Keratinocyte (primary cell): Measurements from ENCODE around the gene PHF2. TPM values are rescaled to one million over a fixed set of nuclear protein-coding genes. Genes with fewer than 3 reads are reported as not detected.
"Not testable (repeated sequence)": the region's sequence is repeated elsewhere in the genome, so short reads cannot be mapped to it uniquely, and the experiment has no call there.

Source experiments
- DNase-seq: peaks from one replicate; pipeline ENCODE4 v3.0.0-alpha.2; 2011; ENCODE audit warnings: low read depth, missing footprints, low spot score
- FAIRE-seq: peaks from 2 replicates; lab custom pipeline; 2011; peaks lifted over from hg19 to GRCh38; lab: Jason Lieb, UNC
- H2AFZ ChIP-seq: 2 replicates; pipeline ENCODE4 v1.6.0; 2012; ENCODE audit warnings: low read length, control low read depth, inconsistent platforms; ENCODE audit not compliant: control insufficient read depth
- H3K27ac ChIP-seq: 2 replicates; pipeline ENCODE4 v1.5.1; 2011; ENCODE audit warnings: low read length; ENCODE audit not compliant: control insufficient read depth, insufficient read depth
- H3K27me3 ChIP-seq: 3 replicates; pipeline ENCODE4 v1.6.0; 2011; ENCODE audit warnings: low read length; ENCODE audit not compliant: control insufficient read depth, insufficient read depth; ENCODE audit errors: extremely low read depth
- H3K36me3 ChIP-seq, 2 experiments: 2 replicates in 1 of 2; 3 replicates in 1 of 2; pipeline ENCODE4 v1.5.1; 2011; ENCODE audit warnings: low read length in 2 of 2, mild to moderate bottlenecking in 1 of 2; ENCODE audit not compliant: control insufficient read depth in 2 of 2, insufficient read depth in 2 of 2; ENCODE audit errors: extremely low read depth in 1 of 2
- H3K4me1 ChIP-seq: 3 replicates; pipeline ENCODE4 v1.5.1; 2011; ENCODE audit warnings: low read length; ENCODE audit not compliant: control insufficient read depth, insufficient read depth; ENCODE audit errors: extremely low read depth
- H3K4me2 ChIP-seq: 3 replicates; pipeline ENCODE4 v1.6.0; 2011; ENCODE audit warnings: low read depth, low read length; ENCODE audit not compliant: control insufficient read depth, insufficient read depth; ENCODE audit errors: extremely low read depth
- H3K4me3 ChIP-seq, 3 experiments: fragments of 200-600 bp in 1 of 3; sonication (generic) in 1 of 3; 2 replicates in 2 of 3; 3 replicates in 1 of 3; pipeline ENCODE4 v1.5.1; 2011 to 2016; ENCODE audit warnings: low read length in 3 of 3, mild to moderate bottlenecking in 3 of 3, control low read depth in 2 of 3, inconsistent platforms in 1 of 3, low read depth in 1 of 3, mixed read lengths in 1 of 3, mixed run types in 1 of 3, moderate library complexity in 1 of 3; ENCODE audit not compliant: control insufficient read depth in 2 of 3, insufficient read depth in 2 of 3; ENCODE audit errors: extremely low read depth in 1 of 3
- H3K79me2 ChIP-seq: 2 replicates; pipeline ENCODE4 v1.6.0; 2012; ENCODE audit warnings: low read length; ENCODE audit not compliant: control insufficient read depth, insufficient read depth
- H3K9ac ChIP-seq: 3 replicates; pipeline ENCODE4 v1.6.0; 2011; ENCODE audit warnings: low read length; ENCODE audit not compliant: control insufficient read depth, insufficient read depth; ENCODE audit errors: extremely low read depth
- H3K9me1 ChIP-seq: 3 replicates; pipeline ENCODE4 v1.6.0; 2011; ENCODE audit warnings: low read length; ENCODE audit not compliant: control insufficient read depth, insufficient read depth; ENCODE audit errors: extremely low read depth
- H3K9me3 ChIP-seq: 2 replicates; pipeline ENCODE4 v1.5.1; 2012; ENCODE audit warnings: low read depth, low read length; ENCODE audit not compliant: control insufficient read depth
- H4K20me1 ChIP-seq: 3 replicates; pipeline ENCODE4 v1.6.0; 2011; ENCODE audit warnings: low read length; ENCODE audit not compliant: control insufficient read depth, insufficient read depth; ENCODE audit errors: extremely low read depth
- EZH2 ChIP-seq: IDR thresholded peaks from one replicate; pipeline ENCODE4 v1.6.1; 2012; ENCODE audit warnings: inconsistent platforms, mild to moderate bottlenecking, low read length, moderate library complexity
- dilution Hi-C: fragments of 300-500 bp; cut with MboI; formaldehyde crosslinking; loops from one replicate; pipeline ENCODE4 v1.7.0; 2020; ENCODE audit warnings: low sequenced_read_pairs; ENCODE audit not compliant: extremely low pct_ligation_motif_present
- polyA plus RNA-seq, 5 experiments: library from polyadenylated mRNA; depleted of rRNA in 3 of 5; stranded (reverse) in 3 of 5; stranded (forward) in 1 of 5; unstranded in 1 of 5; fragments of >200 nt; gene quantifications; 1 replicate in 1 of 5; 2 replicates in 3 of 5; 3 replicates in 1 of 5; pipeline versions ENCODE4 v1.2.1 to v1.2.3, GENCODE V29; 2011 to 2012; ENCODE audit warnings: missing spikeins in 2 of 5, low read depth in 1 of 5, low replicate concordance in 1 of 5
- TF ChIP-seq, protein P1 (sequence below), 3 experiments: IDR thresholded peaks in 1 of 3; conservative IDR thresholded peaks in 1 of 3; optimal IDR thresholded peaks in 1 of 3; 2 replicates in 2 of 3; 3 replicates in 1 of 3; pipeline versions ENCODE3 to v1.5.1; 2011; ENCODE audit warnings: low read length in 3 of 3, mild to moderate bottlenecking in 3 of 3, moderate library complexity in 2 of 3, control low read depth in 1 of 3, inconsistent platforms in 1 of 3; ENCODE audit not compliant: insufficient read depth in 2 of 3; ENCODE audit errors: extremely low read depth in 1 of 3

PHF2 gene
- polyA plus RNA-seq, 1 donor (not counting 4 experiments of a cell fraction or from before 2014, with no cell fraction given): 5.1 TPM

- Histone ChIP-seq H3K9ac (no peak overlapping the region), H3K4me1 (no peaks in the 10 kb centered on the region), H3K27me3 (no peaks in the 10 kb centered on the region), H3K4me2 (no peak overlapping the region), H3K9me1 (no peaks in the 10 kb centered on the region), H3K79me2 (no peaks in the 10 kb centered on the region), H3K36me3 (peaks cover 3% of the 10 kb centered on the region in 2 experiments), H3K9me3 (peaks cover 4% of the 10 kb centered on the region), H2AFZ (no peak overlapping the region), H3K27ac (no peak overlapping the region), H3K4me3 (no peak overlapping the region), H4K20me1 (no peaks in the 10 kb centered on the region)
- FAIRE-seq (no peak), DNase-seq (no peak)
- TF ChIP-seq EZH2: no peak
- TF ChIP-seq, protein P1, sequence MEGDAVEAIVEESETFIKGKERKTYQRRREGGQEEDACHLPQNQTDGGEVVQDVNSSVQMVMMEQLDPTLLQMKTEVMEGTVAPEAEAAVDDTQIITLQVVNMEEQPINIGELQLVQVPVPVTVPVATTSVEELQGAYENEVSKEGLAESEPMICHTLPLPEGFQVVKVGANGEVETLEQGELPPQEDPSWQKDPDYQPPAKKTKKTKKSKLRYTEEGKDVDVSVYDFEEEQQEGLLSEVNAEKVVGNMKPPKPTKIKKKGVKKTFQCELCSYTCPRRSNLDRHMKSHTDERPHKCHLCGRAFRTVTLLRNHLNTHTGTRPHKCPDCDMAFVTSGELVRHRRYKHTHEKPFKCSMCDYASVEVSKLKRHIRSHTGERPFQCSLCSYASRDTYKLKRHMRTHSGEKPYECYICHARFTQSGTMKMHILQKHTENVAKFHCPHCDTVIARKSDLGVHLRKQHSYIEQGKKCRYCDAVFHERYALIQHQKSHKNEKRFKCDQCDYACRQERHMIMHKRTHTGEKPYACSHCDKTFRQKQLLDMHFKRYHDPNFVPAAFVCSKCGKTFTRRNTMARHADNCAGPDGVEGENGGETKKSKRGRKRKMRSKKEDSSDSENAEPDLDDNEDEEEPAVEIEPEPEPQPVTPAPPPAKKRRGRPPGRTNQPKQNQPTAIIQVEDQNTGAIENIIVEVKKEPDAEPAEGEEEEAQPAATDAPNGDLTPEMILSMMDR (optimal IDR thresholded peaks at IDR 0.05 in 1 of 3, IDR thresholded peaks at IDR 0.05 in 1 of 3, conservative IDR thresholded peaks at IDR 0.05 in 1 of 3; ENCODE audit: extremely low read depth in 1 of 3, insufficient read depth in 2 of 3, low read length in 3 of 3): no peak
- dilution Hi-C loops: no loop called here
These were observed 94.0 kb downstream of the PHF2 start for GRCh38 chr9:93670208-93671019.

GRCh38 chr9:93671020-93671338, 94.6 kb downstream of the PHF2 start:
- dilution Hi-C loops: no loop called here
- Histone ChIP-seq H3K27me3 (no peaks in the 10 kb centered on the region), H3K9me3 (peaks cover 4% of the 10 kb centered on the region), H3K36me3 (peaks cover 3 to 7% of the 10 kb centered on the region in 2 experiments), H3K9me1 (no peaks in the 10 kb centered on the region), H3K4me1 (no peaks in the 10 kb centered on the region), H3K9ac (no peak overlapping the region), H3K4me3 (no peak overlapping the region), H2AFZ (no peak overlapping the region), H3K27ac (no peak overlapping the region), H3K79me2 (no peaks in the 10 kb centered on the region), H4K20me1 (no peaks in the 10 kb centered on the region), H3K4me2 (no peak overlapping the region)
- FAIRE-seq (no peak), DNase-seq (no peak)
- TF ChIP-seq, protein P1 (optimal IDR thresholded peaks at IDR 0.05 in 1 of 3, IDR thresholded peaks at IDR 0.05 in 1 of 3, conservative IDR thresholded peaks at IDR 0.05 in 1 of 3; ENCODE audit: extremely low read depth in 1 of 3, insufficient read depth in 2 of 3, low read length in 3 of 3): no peak
- TF ChIP-seq EZH2: no peak

GRCh38 chr9:93672330-93673020, 96.1 kb downstream of the PHF2 start:
- H3K9me3 ChIP-seq, DNase-seq, H3K9me1 ChIP-seq, H3K36me3 ChIP-seq, H3K9ac ChIP-seq, H3K4me1 ChIP-seq, H2AFZ ChIP-seq, H4K20me1 ChIP-seq, H3K27ac ChIP-seq, H3K79me2 ChIP-seq, H3K4me3 ChIP-seq, H3K4me2 ChIP-seq, FAIRE-seq, H3K27me3 ChIP-seq, dilution Hi-C loops: not testable (repeated sequence)
